ENCODE data around the gene EYS. TPM values are rescaled to one million over a fixed set of nuclear protein-coding genes. Genes with fewer than 3 reads are reported as not detected.
"Not testable (repeated sequence)": the region's sequence is repeated elsewhere in the genome, so short reads cannot be mapped to it uniquely, and the experiment has no call there.

EYS gene
- total and polyA plus RNA-seq, 4 donors = 0.53 to 4.5 (median 2.4) TPM

- not testable (repeated sequence) for H3K36me3 ChIP-seq (ENCODE audit: control insufficient read depth, insufficient read depth, low read length); H3K27me3 ChIP-seq (ENCODE audit: control insufficient read depth, insufficient read depth, low read length); H3K27ac ChIP-seq (ENCODE audit: low read depth, low read length); H3K9me3 ChIP-seq (ENCODE audit: control insufficient read depth, insufficient read depth, low read length); H3K4me3 ChIP-seq (ENCODE audit: low read depth, low read length); DNase-seq (ENCODE audit: low read depth in 4 of 6, low spot score in 6 of 6); H3K4me1 ChIP-seq (ENCODE audit: control insufficient read depth, insufficient read depth, low read length)
- no CpG with 5 or more reads among the region's 2 CpGs for WGBS (ENCODE audit: insufficient coverage)
Measured at GRCh38 chr6:64238908-64239307, 1468.1 kb downstream of the EYS start.

- Histone ChIP-seq H3K4me1 (ENCODE audit: control insufficient read depth, insufficient read depth, low read length) (no peaks in the 10 kb centered on the region), H3K36me3 (ENCODE audit: control insufficient read depth, insufficient read depth, low read length) (no peaks in the 10 kb centered on the region), H3K27ac (ENCODE audit: low read depth, low read length) (no peak overlapping the region), H3K27me3 (ENCODE audit: control insufficient read depth, insufficient read depth, low read length) (no peaks in the 10 kb centered on the region), H3K4me3 (ENCODE audit: low read depth, low read length) (no peak overlapping the region), H3K9me3 (ENCODE audit: control insufficient read depth, insufficient read depth, low read length) (peaks cover 1% of the 10 kb centered on the region)
- no CpG with 5 or more reads among the region's 3 CpGs for WGBS (ENCODE audit: insufficient coverage)
- DNase-seq (ENCODE audit: low read depth in 4 of 6, low spot score in 6 of 6) = no peak
Measured at GRCh38 chr6:64238071-64238470, 1469.0 kb downstream of the EYS start.

- no peaks in the 10 kb centered on the region for H3K36me3 ChIP-seq (ENCODE audit: control insufficient read depth, insufficient read depth, low read length)
- DNase-seq (ENCODE audit: low read depth in 4 of 6, low spot score in 6 of 6) = peak in 1 of 6 donors; percentile 35
- 69% methylated on average over 2 of the region's 3 CpGs for WGBS (ENCODE audit: insufficient coverage)
- H3K4me1 ChIP-seq (ENCODE audit: control insufficient read depth, insufficient read depth, low read length) = no peaks in the 10 kb centered on the region
- H3K27me3 ChIP-seq (ENCODE audit: control insufficient read depth, insufficient read depth, low read length) = no peaks in the 10 kb centered on the region
- H3K4me3 ChIP-seq (ENCODE audit: low read depth, low read length) = no peak overlapping the region
- H3K27ac ChIP-seq (ENCODE audit: low read depth, low read length) = no peak overlapping the region
- H3K9me3 ChIP-seq (ENCODE audit: control insufficient read depth, insufficient read depth, low read length) = no peaks in the 10 kb centered on the region
Measured at GRCh38 chr6:64233746-64234145, 1473.3 kb downstream of the EYS start.

GRCh38 chr6:64231928-64232327 lies 1475.1 kb downstream of the EYS start:
- H3K36me3 ChIP-seq (ENCODE audit: control insufficient read depth, insufficient read depth, low read length) = no peaks in the 10 kb centered on the region
- no peaks in the 10 kb centered on the region for H3K27me3 ChIP-seq (ENCODE audit: control insufficient read depth, insufficient read depth, low read length)
- WGBS (ENCODE audit: insufficient coverage) = no CpG with 5 or more reads among the region's 4 CpGs
- H3K27ac ChIP-seq (ENCODE audit: low read depth, low read length) = no peak overlapping the region
- DNase-seq (ENCODE audit: low read depth in 4 of 6, low spot score in 6 of 6) = no peak
- H3K9me3 ChIP-seq (ENCODE audit: control insufficient read depth, insufficient read depth, low read length) = no peaks in the 10 kb centered on the region
- H3K4me1 ChIP-seq (ENCODE audit: control insufficient read depth, insufficient read depth, low read length) = no peaks in the 10 kb centered on the region
- no peak overlapping the region for H3K4me3 ChIP-seq (ENCODE audit: low read depth, low read length)

GRCh38 chr6:64230530-64230929 lies 1476.5 kb downstream of the EYS start:
- H3K4me1 ChIP-seq (ENCODE audit: control insufficient read depth, insufficient read depth, low read length) = no peaks in the 10 kb centered on the region
- 64% methylated on average over 1 of the region's 1 CpG for WGBS (ENCODE audit: insufficient coverage)
- H3K4me3 ChIP-seq (ENCODE audit: low read depth, low read length) = no peak overlapping the region

GRCh38 chr6:64227863-64228262 lies 1479.2 kb downstream of the EYS start:
- no peak overlapping the region for H3K27ac ChIP-seq (ENCODE audit: low read depth, low read length)
- H3K4me1 ChIP-seq (ENCODE audit: control insufficient read depth, insufficient read depth, low read length) = no peaks in the 10 kb centered on the region
- no peak overlapping the region for H3K4me3 ChIP-seq (ENCODE audit: low read depth, low read length)

More at GRCh38 chr6:64230530-64230929, 1476.5 kb downstream of the EYS start:
- Histone ChIP-seq H3K27me3 (ENCODE audit: control insufficient read depth, insufficient read depth, low read length) (no peaks in the 10 kb centered on the region), H3K27ac (ENCODE audit: low read depth, low read length) (no peak overlapping the region), H3K9me3 (ENCODE audit: control insufficient read depth, insufficient read depth, low read length) (no peaks in the 10 kb centered on the region), H3K36me3 (ENCODE audit: control insufficient read depth, insufficient read depth, low read length) (no peaks in the 10 kb centered on the region)
- DNase-seq (ENCODE audit: low read depth in 4 of 6, low spot score in 6 of 6) = no peak

GRCh38 chr6:64225503-64225902 lies 1481.5 kb downstream of the EYS start:
- H3K4me3 ChIP-seq (ENCODE audit: low read depth, low read length) = no peak overlapping the region
- no peaks in the 10 kb centered on the region for H3K9me3 ChIP-seq (ENCODE audit: control insufficient read depth, insufficient read depth, low read length)
- no peak overlapping the region for H3K27ac ChIP-seq (ENCODE audit: low read depth, low read length)
- H3K27me3 ChIP-seq (ENCODE audit: control insufficient read depth, insufficient read depth, low read length) = no peaks in the 10 kb centered on the region
- no peaks in the 10 kb centered on the region for H3K36me3 ChIP-seq (ENCODE audit: control insufficient read depth, insufficient read depth, low read length)
- no peak for DNase-seq (ENCODE audit: low read depth in 4 of 6, low spot score in 6 of 6)
- no peaks in the 10 kb centered on the region for H3K4me1 ChIP-seq (ENCODE audit: control insufficient read depth, insufficient read depth, low read length)

More at GRCh38 chr6:64227863-64228262, 1479.2 kb downstream of the EYS start:
- no peaks in the 10 kb centered on the region for H3K9me3 ChIP-seq (ENCODE audit: control insufficient read depth, insufficient read depth, low read length)
- DNase-seq (ENCODE audit: low read depth in 4 of 6, low spot score in 6 of 6) = no peak
- no CpG with 5 or more reads among the region's 1 CpG for WGBS (ENCODE audit: insufficient coverage)
- no peaks in the 10 kb centered on the region for H3K27me3 ChIP-seq (ENCODE audit: control insufficient read depth, insufficient read depth, low read length)
- H3K36me3 ChIP-seq (ENCODE audit: control insufficient read depth, insufficient read depth, low read length) = no peaks in the 10 kb centered on the region

GRCh38 chr6:64224819-64225218 lies 1482.2 kb downstream of the EYS start:
- 60% methylated on average over 1 of the region's 1 CpG for WGBS (ENCODE audit: insufficient coverage)

GRCh38 chr6:64221776-64222175 lies 1485.2 kb downstream of the EYS start:
- H3K36me3 ChIP-seq (ENCODE audit: control insufficient read depth, insufficient read depth, low read length) = no peaks in the 10 kb centered on the region
- no peaks in the 10 kb centered on the region for H3K9me3 ChIP-seq (ENCODE audit: control insufficient read depth, insufficient read depth, low read length)
- no peak overlapping the region for H3K4me3 ChIP-seq (ENCODE audit: low read depth, low read length)
- H3K27ac ChIP-seq (ENCODE audit: low read depth, low read length) = no peak overlapping the region
- no peaks in the 10 kb centered on the region for H3K4me1 ChIP-seq (ENCODE audit: control insufficient read depth, insufficient read depth, low read length)
- WGBS (ENCODE audit: insufficient coverage) = no CpG with 5 or more reads among the region's 3 CpGs
- no peaks in the 10 kb centered on the region for H3K27me3 ChIP-seq (ENCODE audit: control insufficient read depth, insufficient read depth, low read length)
- no peak for DNase-seq (ENCODE audit: low read depth in 4 of 6, low spot score in 6 of 6)

More at GRCh38 chr6:64224819-64225218, 1482.2 kb downstream of the EYS start:
- no peak overlapping the region for H3K4me3 ChIP-seq (ENCODE audit: low read depth, low read length)
- no peak overlapping the region for H3K27ac ChIP-seq (ENCODE audit: low read depth, low read length)
- H3K4me1 ChIP-seq (ENCODE audit: control insufficient read depth, insufficient read depth, low read length) = no peaks in the 10 kb centered on the region
- peak in 1 of 6 donors; percentile 74 for DNase-seq (ENCODE audit: low read depth in 4 of 6, low spot score in 6 of 6)
- H3K27me3 ChIP-seq (ENCODE audit: control insufficient read depth, insufficient read depth, low read length) = no peaks in the 10 kb centered on the region
- no peaks in the 10 kb centered on the region for H3K36me3 ChIP-seq (ENCODE audit: control insufficient read depth, insufficient read depth, low read length)
- no peaks in the 10 kb centered on the region for H3K9me3 ChIP-seq (ENCODE audit: control insufficient read depth, insufficient read depth, low read length)

- H3K4me3 ChIP-seq (ENCODE audit: low read depth, low read length) = no peak overlapping the region
- H3K27ac ChIP-seq (ENCODE audit: low read depth, low read length) = no peak overlapping the region
- H3K36me3 ChIP-seq (ENCODE audit: control insufficient read depth, insufficient read depth, low read length) = no peaks in the 10 kb centered on the region
- WGBS (ENCODE audit: insufficient coverage) = no CpG with 5 or more reads among the region's 1 CpG
- no peaks in the 10 kb centered on the region for H3K9me3 ChIP-seq (ENCODE audit: control insufficient read depth, insufficient read depth, low read length)
- no peaks in the 10 kb centered on the region for H3K27me3 ChIP-seq (ENCODE audit: control insufficient read depth, insufficient read depth, low read length)
- DNase-seq (ENCODE audit: low read depth in 4 of 6, low spot score in 6 of 6) = no peak
- no peaks in the 10 kb centered on the region for H3K4me1 ChIP-seq (ENCODE audit: control insufficient read depth, insufficient read depth, low read length)
Measured at GRCh38 chr6:64220801-64221200, 1486.2 kb downstream of the EYS start.

All from spinal cord (tissue), 10 donors.